ENCODE measurements around the gene MRTFB. TPM values are rescaled to one million over a fixed set of nuclear protein-coding genes. Genes with fewer than 3 reads are reported as not detected.
"Not testable (repeated sequence)": the region's sequence is repeated elsewhere in the genome, so short reads cannot be mapped to it uniquely, and the experiment has no call there.

The MRTFB gene
- total and polyA plus RNA-seq, 2 of the 13 experiments (the other 11 are each of a cell fraction or from before 2014, with no cell fraction given): 11.4 to 14.0 TPM

GRCh38 chr16:14070877-14071575 is at the start of gene MRTFB (continued):
- TF ChIP-seq AGO2 (optimal IDR thresholded peaks at IDR 0.05; ENCODE audit: low read depth, low read length) (peak; percentile 72), TFDP1 (CRISPR knock-in tag; IDR thresholded peaks at IDR 0.05; ENCODE audit: borderline replicate concordance) (peak; percentile 87), CHD2 (IDR thresholded peaks at IDR 0.05; ENCODE audit: low read depth, low read length) (peak; percentile 95), PHF20 (CRISPR knock-in tag; IDR thresholded peaks at IDR 0.05) (peak; percentile 44; the same call in 1 of the 2 replicates), ZNF264 (CRISPR knock-in tag; IDR thresholded peaks at IDR 0.05) (peak; percentile 33; the same call in 1 of the 2 replicates), SIX1 (CRISPR knock-in tag; IDR thresholded peaks at IDR 0.05; ENCODE audit: borderline replicate concordance) (no peak; the same call in 1 of the 2 replicates), GMEB2 (CRISPR knock-in tag; IDR thresholded peaks at IDR 0.05; ENCODE audit: low read depth) (no peak), TEF (CRISPR knock-in tag; IDR thresholded peaks at IDR 0.05) (no peak; the same call in 1 of the 2 replicates), ZBTB14 (CRISPR knock-in tag; IDR thresholded peaks at IDR 0.05) (peak; percentile 96), GLMP (CRISPR knock-in tag; IDR thresholded peaks at IDR 0.05; ENCODE audit: borderline replicate concordance) (no peak), ZNF660 (CRISPR knock-in tag; IDR thresholded peaks at IDR 0.05; ENCODE audit: borderline replicate concordance, low read depth) (peak; percentile 94), ZBTB26 (CRISPR knock-in tag; IDR thresholded peaks at IDR 0.05; ENCODE audit: borderline replicate concordance) (peak; percentile 67; the same call in 1 of the 2 replicates)

- H3K4me1 ChIP-seq (ENCODE audit: insufficient read depth, low read length): peaks cover 23% of the 10 kb centered on the region
- ATAC-seq; H3K79me2 ChIP-seq (ENCODE audit: insufficient read depth, low read length); POLR2A ChIA-PET; H3K9me3 ChIP-seq (ENCODE audit: low read length); H2AFZ ChIP-seq (ENCODE audit: low read length); H3K9ac ChIP-seq (ENCODE audit: insufficient read depth, low read depth, low read length); H4K20me1 ChIP-seq (ENCODE audit: insufficient read depth, low read length); FAIRE-seq; DNase-seq (ENCODE audit: low spot score); intact Hi-C loops (cut with micrococcal nuclease; ENCODE audit: unreplicated experiment); CTCF ChIA-PET (ENCODE audit: low intra/inter-chr PET ratio, low total read pairs); H3K27me3 ChIP-seq (ENCODE audit: control insufficient read depth in 1 of 2, insufficient read depth in 2 of 2, low read length in 2 of 2); H3K27ac ChIP-seq (ENCODE audit: extremely low read length, insufficient read depth, low read length); H3K4me3 ChIP-seq (replicated peaks in 1 of 3; ENCODE audit: insufficient read depth in 1 of 3, low read depth in 2 of 3, low read length in 3 of 3); BruUV-seq (replicated peaks); H3K36me3 ChIP-seq (replicated peaks in 1 of 2; ENCODE audit: control insufficient read depth in 1 of 2, insufficient read depth in 2 of 2, low read length in 2 of 2); in situ Hi-C loops (cut with HindIII; ENCODE audit: extremely low pct_ligation_motif_present, low pct_unique_long_range_greater_than_20kb); H3K4me2 ChIP-seq (ENCODE audit: low read depth, low read length): not testable (repeated sequence)
- WGBS (ENCODE audit: low lambda C conversion rate): 72% methylated on average over 4 of the region's 4 CpGs
Observed at GRCh38 chr16:14023526-14023925, 47.6 kb upstream of the MRTFB start.

Data from HepG2 (cell line).